ENCODE results near the gene NPY4R. TPM values are rescaled to one million over a fixed set of nuclear protein-coding genes. Genes with fewer than 3 reads are reported as not detected.
"Not testable (repeated sequence)": the region's sequence is repeated elsewhere in the genome, so short reads cannot be mapped to it uniquely, and the experiment has no call there.

NPY4R gene
- total RNA-seq, 3 donors from 2014 or later: not detected

DNA sequence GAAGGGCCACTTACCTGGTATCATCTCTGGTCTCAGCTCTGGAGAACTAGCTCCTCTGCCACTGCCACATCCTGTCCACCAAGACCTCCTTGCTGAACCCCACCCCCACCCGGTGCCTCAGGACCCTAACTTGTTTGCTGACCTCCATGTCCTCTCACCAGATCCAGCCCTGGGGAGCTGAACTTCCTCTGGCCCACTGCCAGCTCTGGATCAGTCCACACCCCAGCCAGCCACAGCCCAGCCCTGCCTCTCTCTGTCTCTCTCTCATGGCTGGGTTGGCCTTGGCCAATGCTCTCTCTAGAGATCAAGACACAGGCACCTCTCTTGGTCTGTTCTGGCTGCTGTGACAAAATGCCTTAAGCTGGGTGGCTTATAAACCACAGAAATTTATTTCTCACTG, 14.4 kb downstream of the NPY4R start:
- H3K9me3 ChIP-seq; H3K4me1 ChIP-seq; intact Hi-C loops (cut with DNase I; ENCODE audit: low total_unique reads); H3K36me3 ChIP-seq; H3K4me3 ChIP-seq; H3K27me3 ChIP-seq; DNase-seq (ENCODE audit: low spot score in 2 of 2); H3K27ac ChIP-seq: not testable (repeated sequence)

- H3K9me3 ChIP-seq; intact Hi-C loops (cut with DNase I; ENCODE audit: low total_unique reads); H3K4me3 ChIP-seq; H3K4me1 ChIP-seq; H3K36me3 ChIP-seq; H3K27ac ChIP-seq; H3K27me3 ChIP-seq; DNase-seq (ENCODE audit: low spot score in 2 of 2): not testable (repeated sequence)
These were observed 14.9 kb downstream of the NPY4R start for GRCh38 chr10:46450829-46451228.

- H3K27me3 ChIP-seq; H3K27ac ChIP-seq; DNase-seq (ENCODE audit: low spot score in 2 of 2); H3K4me3 ChIP-seq; H3K36me3 ChIP-seq; intact Hi-C loops (cut with DNase I; ENCODE audit: low total_unique reads); H3K9me3 ChIP-seq; H3K4me1 ChIP-seq: not testable (repeated sequence)
These were observed 18.3 kb downstream of the NPY4R start for GRCh38 chr10:46447439-46447838.

GRCh38 chr10:46445389-46446122, 20.2 kb downstream of the NPY4R start:
- DNase-seq (ENCODE audit: low spot score in 2 of 2): not testable (repeated sequence)

GRCh38 chr10:46443422-46443821, 22.3 kb downstream of the NPY4R start:
- DNase-seq (ENCODE audit: low spot score in 2 of 2); H3K4me1 ChIP-seq; H3K36me3 ChIP-seq; intact Hi-C loops (cut with DNase I; ENCODE audit: low total_unique reads); H3K9me3 ChIP-seq; H3K27ac ChIP-seq; H3K27me3 ChIP-seq; H3K4me3 ChIP-seq: not testable (repeated sequence)

More at GRCh38 chr10:46445389-46446122, 20.2 kb downstream of the NPY4R start:
- H3K27ac ChIP-seq; H3K4me1 ChIP-seq; H3K9me3 ChIP-seq; intact Hi-C loops (cut with DNase I; ENCODE audit: low total_unique reads); H3K27me3 ChIP-seq; H3K4me3 ChIP-seq; H3K36me3 ChIP-seq: not testable (repeated sequence)

GRCh38 chr10:46442706-46443275, 23.0 kb downstream of the NPY4R start:
- H3K4me1 ChIP-seq; H3K36me3 ChIP-seq; intact Hi-C loops (cut with DNase I; ENCODE audit: low total_unique reads); H3K9me3 ChIP-seq; H3K4me3 ChIP-seq; H3K27me3 ChIP-seq; H3K27ac ChIP-seq; DNase-seq (ENCODE audit: low spot score in 2 of 2): not testable (repeated sequence)

DNA sequence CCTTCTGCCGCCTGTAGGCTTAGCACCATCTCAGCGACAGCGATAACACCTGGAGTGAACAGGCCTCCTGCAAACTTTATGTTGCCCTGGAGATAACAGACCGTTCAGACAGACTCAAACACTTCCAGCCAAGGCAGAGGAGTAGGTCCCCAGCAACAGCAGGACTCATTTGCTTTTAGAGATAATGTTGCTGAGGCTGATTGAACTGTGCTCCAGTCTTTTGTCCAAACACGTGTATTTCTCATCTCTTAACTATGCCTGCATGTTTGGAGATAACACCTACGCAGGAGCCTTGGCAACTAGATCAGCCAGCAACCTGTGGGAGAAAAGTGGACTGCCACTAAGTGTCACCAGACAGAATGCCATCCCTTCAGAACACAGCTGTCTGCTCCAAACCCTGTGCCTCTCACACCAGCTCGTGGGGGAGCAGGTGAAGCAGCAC, 23.9 kb downstream of the NPY4R start:
- H3K27ac ChIP-seq; H3K4me3 ChIP-seq; H3K27me3 ChIP-seq; H3K4me1 ChIP-seq; H3K36me3 ChIP-seq; H3K9me3 ChIP-seq; DNase-seq (ENCODE audit: low spot score in 2 of 2); intact Hi-C loops (cut with DNase I; ENCODE audit: low total_unique reads): not testable (repeated sequence)

DNA sequence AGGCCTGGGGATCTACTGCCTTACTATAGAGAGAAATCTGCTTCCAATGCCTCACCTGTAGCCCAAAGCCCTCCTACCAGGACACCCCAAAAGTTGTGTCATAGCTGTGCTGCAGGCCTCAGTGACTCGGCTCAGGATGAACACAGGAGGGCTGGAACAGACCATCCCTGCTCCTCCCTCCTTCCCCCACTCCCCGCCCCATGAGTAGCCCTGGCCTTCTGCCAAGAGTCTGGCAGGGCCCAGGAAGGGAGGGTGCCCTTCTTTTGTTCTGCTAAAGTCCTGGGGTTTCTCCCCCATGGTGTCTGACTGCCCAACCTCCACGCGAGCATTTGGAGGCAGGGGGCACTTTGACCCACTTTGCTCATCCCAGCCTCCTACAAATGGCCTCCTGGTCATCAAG, 24.8 kb downstream of the NPY4R start:
- DNase-seq (ENCODE audit: low spot score in 2 of 2); H3K27ac ChIP-seq; H3K36me3 ChIP-seq; intact Hi-C loops (cut with DNase I; ENCODE audit: low total_unique reads); H3K4me3 ChIP-seq; H3K9me3 ChIP-seq; H3K27me3 ChIP-seq; H3K4me1 ChIP-seq: not testable (repeated sequence)

- H3K4me1 ChIP-seq; H3K4me3 ChIP-seq; H3K27ac ChIP-seq; H3K27me3 ChIP-seq; intact Hi-C loops (cut with DNase I; ENCODE audit: low total_unique reads); H3K9me3 ChIP-seq; DNase-seq (ENCODE audit: low spot score in 2 of 2); H3K36me3 ChIP-seq: not testable (repeated sequence)
These were observed 42.2 kb downstream of the NPY4R start for GRCh38 chr10:46423550-46423949.

- H3K4me3 ChIP-seq; H3K4me1 ChIP-seq; H3K9me3 ChIP-seq; DNase-seq (ENCODE audit: low spot score in 2 of 2); H3K36me3 ChIP-seq; H3K27ac ChIP-seq; intact Hi-C loops (cut with DNase I; ENCODE audit: low total_unique reads); H3K27me3 ChIP-seq: not testable (repeated sequence)
These were observed 46.0 kb downstream of the NPY4R start for GRCh38 chr10:46419570-46420379.

GRCh38 chr10:46418283-46418682, 47.5 kb downstream of the NPY4R start:
- DNase-seq (ENCODE audit: low spot score in 2 of 2); H3K4me1 ChIP-seq; H3K27me3 ChIP-seq; H3K4me3 ChIP-seq; intact Hi-C loops (cut with DNase I; ENCODE audit: low total_unique reads); H3K9me3 ChIP-seq; H3K27ac ChIP-seq; H3K36me3 ChIP-seq: not testable (repeated sequence)

- intact Hi-C loops (cut with DNase I; ENCODE audit: low total_unique reads); H3K4me1 ChIP-seq; H3K9me3 ChIP-seq; H3K27me3 ChIP-seq; H3K27ac ChIP-seq; DNase-seq (ENCODE audit: low spot score in 2 of 2); H3K36me3 ChIP-seq; H3K4me3 ChIP-seq: not testable (repeated sequence)
These were observed 50.5 kb downstream of the NPY4R start for GRCh38 chr10:46415291-46415690.

GRCh38 chr10:46412665-46413064, 53.1 kb downstream of the NPY4R start:
- H3K36me3 ChIP-seq; DNase-seq (ENCODE audit: low spot score in 2 of 2); H3K27me3 ChIP-seq; H3K9me3 ChIP-seq; H3K27ac ChIP-seq; H3K4me3 ChIP-seq; intact Hi-C loops (cut with DNase I; ENCODE audit: low total_unique reads); H3K4me1 ChIP-seq: not testable (repeated sequence)
